ENCODE measurements around the gene ZNF414. TPM values are rescaled to one million over a fixed set of nuclear protein-coding genes. Genes with fewer than 3 reads are reported as not detected.

ZNF414 gene
- total and polyA plus RNA-seq, 2 of the 4 experiments (the other 2 are of a cell fraction), result 3.2 to 14.2 TPM

DNA sequence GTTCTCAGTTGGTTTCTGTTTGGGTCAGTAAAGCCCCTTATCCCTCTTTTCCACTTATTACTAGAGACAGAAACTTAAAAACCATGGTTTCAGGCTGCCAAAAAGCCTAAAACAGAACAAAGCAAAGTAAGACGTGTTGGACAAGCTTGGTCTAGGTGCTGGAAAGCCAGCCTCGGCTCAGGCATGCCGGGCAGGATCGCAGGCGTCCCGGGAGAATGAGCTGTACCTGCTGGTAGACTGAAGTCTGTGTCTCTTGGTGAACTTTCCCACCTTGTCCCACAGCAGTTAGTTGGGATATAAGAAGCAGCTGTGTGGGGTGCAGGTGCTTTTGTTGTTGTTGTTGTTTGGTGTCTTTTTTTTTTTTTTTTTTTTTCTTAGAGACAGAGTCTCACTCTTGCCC lies 32.4 kb downstream of the ZNF414 start:
- Histone ChIP-seq H3K9ac (ENCODE audit: low read depth, low read length) (no peak overlapping the region), H2AK5ac (ENCODE audit: low read depth, low read length) (no peak overlapping the region), H3K27me3 (ENCODE audit: control insufficient read depth, insufficient read depth, low read length) (no peaks in the 10 kb centered on the region), H3K27ac (ENCODE audit: insufficient read depth, low read length) (no peak overlapping the region), H2BK120ac (ENCODE audit: low read depth, low read length) (no peak overlapping the region), H4K5ac (ENCODE audit: low read depth, low read length) (no peak overlapping the region), H3K9me1 (ENCODE audit: insufficient read depth, low read length) (peaks cover 24% of the 10 kb centered on the region), H2AK9ac (replicated peaks; ENCODE audit: low read depth, low read length, poor library complexity) (no peak overlapping the region), H2BK15ac (ENCODE audit: low read depth, low read length) (no peak overlapping the region), H3K36me3 (ENCODE audit: control insufficient read depth, insufficient read depth, low read length) (peaks cover 59% of the 10 kb centered on the region), H4K8ac (ENCODE audit: low read depth in 2 of 2, low read length in 2 of 2) (no peak overlapping the region), H2BK20ac (ENCODE audit: low read depth, low read length) (no peak overlapping the region), H3K56ac (ENCODE audit: extremely low read depth, insufficient read depth, low read length) (no peak overlapping the region), H2AFZ (replicated peaks; ENCODE audit: low read length, poor library complexity) (no peak overlapping the region), H4K91ac (ENCODE audit: insufficient read depth, low read depth, low read length) (no peak overlapping the region), H3K4me2 (ENCODE audit: low read depth, low read length) (no peak overlapping the region), H3K4me3 (ENCODE audit: insufficient read depth, low read depth, low read length) (no peak overlapping the region), H3K79me1 (ENCODE audit: low read depth in 1 of 2, low read length in 2 of 2) (peaks cover 32 to 87% of the 10 kb centered on the region in 2 experiments), H2BK5ac (ENCODE audit: low read depth, low read length, poor library complexity, severe bottlenecking) (no peak overlapping the region), H3K18ac (ENCODE audit: low read depth, low read length) (no peak overlapping the region), H3K4me1 (ENCODE audit: control insufficient read depth, insufficient read depth, low read length) (peaks cover 5% of the 10 kb centered on the region), H3K14ac (replicated peaks; ENCODE audit: low read depth, low read length) (no peak overlapping the region), H3K23ac (ENCODE audit: low read depth, low read length) (no peak overlapping the region), H3K9me3 (ENCODE audit: control insufficient read depth, insufficient read depth, low read length) (no peaks in the 10 kb centered on the region), H4K20me1 (ENCODE audit: insufficient read depth, low read length) (peaks cover 84% of the 10 kb centered on the region), H3K4ac (ENCODE audit: low read depth, low read length) (no peak overlapping the region)
- no peak for TF ChIP-seq MXI1 (IDR thresholded peaks at IDR 0.05; ENCODE audit: borderline replicate concordance, low read depth, low read length)
- no peak for TF ChIP-seq SMC3 (IDR thresholded peaks at IDR 0.05; ENCODE audit: low read depth, low read length)
- TF ChIP-seq RCOR1 (IDR thresholded peaks at IDR 0.05; ENCODE audit: insufficient replicate concordance, low read length), result no peak
- no peak for TF ChIP-seq MAZ (IDR thresholded peaks at IDR 0.05; ENCODE audit: borderline replicate concordance, low read depth, low read length)
- no peak for TF ChIP-seq FOS (IDR thresholded peaks at IDR 0.05; ENCODE audit: low read depth, low read length)
- no peak for TF ChIP-seq BHLHE40 (IDR thresholded peaks at IDR 0.05; ENCODE audit: low read depth, low read length)
- TF ChIP-seq, protein P1, sequence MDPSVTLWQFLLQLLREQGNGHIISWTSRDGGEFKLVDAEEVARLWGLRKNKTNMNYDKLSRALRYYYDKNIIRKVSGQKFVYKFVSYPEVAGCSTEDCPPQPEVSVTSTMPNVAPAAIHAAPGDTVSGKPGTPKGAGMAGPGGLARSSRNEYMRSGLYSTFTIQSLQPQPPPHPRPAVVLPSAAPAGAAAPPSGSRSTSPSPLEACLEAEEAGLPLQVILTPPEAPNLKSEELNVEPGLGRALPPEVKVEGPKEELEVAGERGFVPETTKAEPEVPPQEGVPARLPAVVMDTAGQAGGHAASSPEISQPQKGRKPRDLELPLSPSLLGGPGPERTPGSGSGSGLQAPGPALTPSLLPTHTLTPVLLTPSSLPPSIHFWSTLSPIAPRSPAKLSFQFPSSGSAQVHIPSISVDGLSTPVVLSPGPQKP (IDR thresholded peaks at IDR 0.05; ENCODE audit: borderline replicate concordance, low read depth, low read length), result no peak
- TF ChIP-seq, protein P2, sequence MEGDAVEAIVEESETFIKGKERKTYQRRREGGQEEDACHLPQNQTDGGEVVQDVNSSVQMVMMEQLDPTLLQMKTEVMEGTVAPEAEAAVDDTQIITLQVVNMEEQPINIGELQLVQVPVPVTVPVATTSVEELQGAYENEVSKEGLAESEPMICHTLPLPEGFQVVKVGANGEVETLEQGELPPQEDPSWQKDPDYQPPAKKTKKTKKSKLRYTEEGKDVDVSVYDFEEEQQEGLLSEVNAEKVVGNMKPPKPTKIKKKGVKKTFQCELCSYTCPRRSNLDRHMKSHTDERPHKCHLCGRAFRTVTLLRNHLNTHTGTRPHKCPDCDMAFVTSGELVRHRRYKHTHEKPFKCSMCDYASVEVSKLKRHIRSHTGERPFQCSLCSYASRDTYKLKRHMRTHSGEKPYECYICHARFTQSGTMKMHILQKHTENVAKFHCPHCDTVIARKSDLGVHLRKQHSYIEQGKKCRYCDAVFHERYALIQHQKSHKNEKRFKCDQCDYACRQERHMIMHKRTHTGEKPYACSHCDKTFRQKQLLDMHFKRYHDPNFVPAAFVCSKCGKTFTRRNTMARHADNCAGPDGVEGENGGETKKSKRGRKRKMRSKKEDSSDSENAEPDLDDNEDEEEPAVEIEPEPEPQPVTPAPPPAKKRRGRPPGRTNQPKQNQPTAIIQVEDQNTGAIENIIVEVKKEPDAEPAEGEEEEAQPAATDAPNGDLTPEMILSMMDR (conservative IDR thresholded peaks at IDR 0.05; ENCODE audit: low read depth, low read length), result no peak
- no peak for TF ChIP-seq RFX5 (IDR thresholded peaks at IDR 0.05; ENCODE audit: low read depth, low read length)
- TF ChIP-seq POLR2A (IDR thresholded peaks at IDR 0.05; ENCODE audit: low read depth, low read length), result no peak
- TF ChIP-seq, protein P3, sequence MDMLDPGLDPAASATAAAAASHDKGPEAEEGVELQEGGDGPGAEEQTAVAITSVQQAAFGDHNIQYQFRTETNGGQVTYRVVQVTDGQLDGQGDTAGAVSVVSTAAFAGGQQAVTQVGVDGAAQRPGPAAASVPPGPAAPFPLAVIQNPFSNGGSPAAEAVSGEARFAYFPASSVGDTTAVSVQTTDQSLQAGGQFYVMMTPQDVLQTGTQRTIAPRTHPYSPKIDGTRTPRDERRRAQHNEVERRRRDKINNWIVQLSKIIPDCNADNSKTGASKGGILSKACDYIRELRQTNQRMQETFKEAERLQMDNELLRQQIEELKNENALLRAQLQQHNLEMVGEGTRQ (IDR thresholded peaks at IDR 0.05; ENCODE audit: low read depth, low read length), result no peak
- no peak for TF ChIP-seq CHD1 (IDR thresholded peaks at IDR 0.05; ENCODE audit: low read depth, low read length)
- TF ChIP-seq NFE2L2 (IDR thresholded peaks at IDR 0.05; ENCODE audit: low read depth, low read length), result no peak
- no peak for TF ChIP-seq RAD21 (IDR thresholded peaks at IDR 0.05; ENCODE audit: low read length)
- no peak for TF ChIP-seq MAFK (IDR thresholded peaks at IDR 0.05; ENCODE audit: low read depth, low read length)
- TF ChIP-seq CEBPB (IDR thresholded peaks at IDR 0.05; ENCODE audit: low read depth, low read length), result no peak
- in situ Hi-C loops (cut with MboI; ENCODE audit: low sequenced_read_pairs), result no loop called here
- ATAC-seq (ENCODE audit: low read depth) (no peak), DNase-seq (no peak)
- ChIA-PET POLR2A (ENCODE audit: unreplicated experiment) (interaction anchor here (0.6 kb wide), 1 partner anchor 71 kb away, joined by 10 read pairs; no protein-coding TSS in a partner anchor), CTCF (interaction anchor here (0.6 kb wide), 1 partner anchor 13 kb away, joined by 3 read pairs; no protein-coding TSS in a partner anchor)
- BruUV-seq (replicated peaks), result no TSS peak
- dilution Hi-C loops (cut with HindIII; ENCODE audit: low sequenced_read_pairs, unreplicated experiment), result no loop called here
- no CpG with 5 or more reads among the region's 6 CpGs for WGBS, 2 experiments (ENCODE audit: extremely low coverage in 2 of 2, insufficient read length in 1 of 2)
- intact Hi-C loops (cut with micrococcal nuclease), result no loop called here

Data from IMR-90 (cell line).